GM19397 (cell line): ENCODE data around the gene CDC16.
"Not testable (repeated sequence)": the region's sequence is repeated elsewhere in the genome, so short reads cannot be mapped to it uniquely, and the experiment has no call there.

Experiments used
- ATAC-seq: cut with Tn5 transposase; IDR thresholded peaks from one replicate; pipeline ENCODE4 v1.9.1; 2021; ENCODE audit warnings: mild to moderate bottlenecking, moderate library complexity; ENCODE audit not compliant: unreplicated experiment

CDC16 gene

GRCh38 chr13:114261328-114261965, 26.8 kb downstream of the CDC16 start:
- ATAC-seq = no peak

DNA sequence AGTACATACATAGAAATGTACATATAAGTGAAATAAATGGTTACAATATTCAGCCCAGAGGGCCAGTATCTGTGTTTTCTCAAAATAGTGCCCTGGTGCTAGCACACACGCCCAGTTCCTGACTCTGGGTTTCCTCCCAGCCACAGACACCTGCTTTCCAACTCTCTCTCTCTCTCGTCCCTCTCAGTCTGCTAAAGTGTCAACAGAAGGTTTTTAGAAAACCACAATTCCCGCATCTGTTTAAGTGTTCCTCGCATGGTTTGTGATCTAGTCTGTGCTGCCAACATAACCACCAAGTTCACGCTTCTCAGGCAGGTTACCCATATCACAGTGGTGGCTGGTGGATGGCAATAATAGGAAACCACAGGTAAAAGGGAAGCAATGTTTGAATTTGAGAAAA, 28.9 kb downstream of the CDC16 start:
- no peak for ATAC-seq

GRCh38 chr13:114264313-114264712, 29.6 kb downstream of the CDC16 start:
- not testable (repeated sequence) for ATAC-seq

GRCh38 chr13:114264886-114265611, 30.4 kb downstream of the CDC16 start:
- ATAC-seq = no peak

DNA sequence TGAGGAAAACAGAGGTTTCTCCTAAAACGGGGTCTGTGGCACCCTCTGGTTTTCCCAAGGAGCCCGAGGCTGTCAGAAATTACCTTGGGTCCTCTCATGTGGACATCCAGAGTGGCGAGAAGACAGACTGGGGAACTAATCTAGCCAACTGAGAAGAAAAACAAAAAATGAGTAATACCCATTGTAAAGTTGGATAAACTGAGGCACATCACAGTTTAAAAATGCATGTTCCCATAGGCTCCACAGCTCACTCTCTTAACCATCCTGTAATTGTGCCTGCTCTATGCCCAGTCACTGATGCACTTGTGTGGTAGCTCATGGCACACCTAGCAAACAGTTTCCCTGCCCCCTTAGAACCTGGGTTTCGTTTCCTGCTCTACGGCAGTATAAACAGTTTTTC, 31.5 kb downstream of the CDC16 start:
- ATAC-seq = no peak

DNA sequence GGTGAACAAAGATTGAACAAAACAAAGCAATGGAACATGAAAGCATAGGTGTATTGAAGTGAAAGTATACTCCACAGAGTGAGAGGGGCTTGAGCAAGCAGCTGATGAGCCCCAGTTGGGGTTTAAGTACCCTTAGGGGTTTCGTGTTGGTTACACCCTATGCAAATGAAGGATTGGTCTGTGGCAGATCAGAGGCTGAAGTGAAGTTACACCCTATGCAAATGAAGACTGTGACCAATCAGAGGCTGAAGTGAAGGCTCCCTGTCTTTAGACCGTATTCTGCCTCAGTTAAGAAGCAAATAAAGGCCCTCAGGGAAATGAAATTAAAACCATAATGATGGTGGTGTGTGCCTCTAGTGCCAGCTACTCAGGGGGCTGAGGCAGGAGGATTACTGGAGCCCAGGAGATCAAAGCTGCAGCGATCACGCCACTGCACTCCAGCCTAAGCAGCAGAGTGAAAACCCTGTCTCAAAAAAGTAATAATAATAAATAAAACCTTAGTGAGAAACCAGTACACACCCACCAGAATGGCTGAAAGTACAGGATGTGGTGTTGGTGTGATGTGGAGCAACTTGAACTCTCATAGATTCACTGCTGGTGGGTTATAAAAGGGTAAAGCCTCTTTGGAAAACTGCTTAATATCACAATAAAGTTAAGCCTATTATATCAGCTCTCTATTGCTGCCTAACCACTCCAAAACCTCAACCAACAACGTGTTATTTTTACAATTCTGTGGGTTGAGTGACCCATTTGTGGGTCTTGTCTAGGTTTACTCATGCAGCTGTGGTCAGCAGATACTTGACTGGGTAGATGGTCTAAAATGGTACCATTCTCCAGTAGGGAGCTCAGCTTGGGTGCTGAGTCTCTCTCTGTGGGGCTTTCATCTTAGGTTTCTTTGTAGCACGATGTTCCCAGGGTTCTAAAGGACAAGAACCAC, 33.9 kb downstream of the CDC16 start:
- no peak for ATAC-seq

- ATAC-seq = no peak
Measured at GRCh38 chr13:114269281-114269770, 34.6 kb downstream of the CDC16 start.

- ATAC-seq = no peak
Measured at GRCh38 chr13:114272977-114273376, 38.3 kb downstream of the CDC16 start.

DNA sequence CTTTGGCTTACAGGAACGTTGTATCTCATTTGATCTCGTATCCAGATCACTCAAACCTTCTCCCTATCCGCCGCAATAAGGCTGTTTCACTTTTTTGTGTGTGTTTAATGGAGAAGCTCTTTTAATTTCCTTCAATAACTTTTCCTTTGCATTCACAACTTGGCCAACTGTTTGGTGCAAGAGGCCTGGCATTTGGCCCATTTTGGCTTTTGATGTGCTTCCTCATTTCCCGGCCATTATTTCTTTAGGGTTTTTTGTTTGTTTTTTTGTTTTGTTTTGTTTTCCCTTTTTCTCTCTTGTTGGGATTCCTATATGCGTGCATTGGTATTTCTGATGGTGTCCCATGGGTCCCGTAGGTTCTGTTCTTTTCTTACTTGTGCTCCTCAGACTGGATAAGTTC, 40.6 kb downstream of the CDC16 start:
- no peak for ATAC-seq

DNA sequence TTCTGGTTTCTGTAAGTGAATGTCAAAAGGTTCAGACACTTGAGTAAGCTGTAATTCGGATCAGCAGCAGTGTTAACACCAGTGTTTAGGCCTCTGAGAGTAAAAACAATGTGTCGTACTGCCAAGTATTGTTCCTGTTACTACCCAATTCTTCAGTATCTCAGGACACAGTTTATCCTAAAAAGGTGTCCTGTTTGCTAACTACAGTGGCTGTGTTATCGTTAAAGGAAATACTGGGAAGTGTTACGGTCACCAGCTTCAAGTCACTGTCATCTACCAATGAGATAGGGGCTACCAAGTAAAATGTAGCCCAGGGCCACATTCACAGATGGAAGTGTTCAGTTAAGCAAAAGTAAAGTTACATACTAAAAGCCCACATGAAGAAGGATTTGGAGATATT, 44.4 kb downstream of the CDC16 start:
- no peak for ATAC-seq

- no peak for ATAC-seq
Measured at GRCh38 chr13:114279758-114280355, 45.2 kb downstream of the CDC16 start.

DNA sequence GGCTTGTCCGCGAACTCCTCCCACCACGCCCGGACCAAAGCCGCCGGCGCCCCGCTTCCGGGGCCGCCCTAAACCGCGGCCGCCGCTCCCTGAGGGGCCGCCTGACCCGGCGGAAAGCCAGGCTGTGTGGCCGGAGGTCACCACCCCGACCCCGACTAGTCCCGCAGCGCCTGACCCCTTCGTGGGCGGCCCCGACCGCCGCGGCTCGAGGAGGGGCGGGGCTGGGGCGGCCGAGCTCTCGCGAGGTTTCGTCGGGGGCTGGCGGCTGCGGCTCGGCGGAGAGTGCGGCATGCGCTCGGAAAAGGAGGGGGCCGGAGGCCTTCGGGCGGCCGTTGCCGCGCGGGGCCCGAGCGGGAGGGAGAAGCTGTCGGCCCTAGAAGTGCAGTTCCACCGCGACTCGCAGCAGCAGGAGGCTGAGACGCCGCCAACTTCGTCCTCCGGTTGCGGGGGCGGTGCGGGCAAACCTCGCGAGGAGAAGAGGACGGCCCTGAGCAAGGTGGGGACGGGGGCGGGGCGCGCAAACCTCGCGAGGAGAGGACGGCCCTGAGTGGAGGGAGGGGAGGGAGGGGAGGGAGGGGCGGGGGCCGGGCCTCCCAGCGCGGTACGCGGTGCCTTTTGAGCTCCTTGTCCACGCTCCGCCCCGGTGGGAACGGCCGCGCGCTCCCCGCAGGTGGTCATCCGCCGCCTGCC, 46.8 kb downstream of the CDC16 start, which contains the start of gene UPF3A:
UPF3A (plus strand) TSS at position 251 of the 690 bp plus-strand sequence; CDS start at position 290, 39 bp downstream.
- ATAC-seq = peak; percentile 75

- ATAC-seq = peak; percentile 50
Measured at GRCh38 chr13:114282041-114282670, 47.5 kb downstream of the CDC16 start.

DNA sequence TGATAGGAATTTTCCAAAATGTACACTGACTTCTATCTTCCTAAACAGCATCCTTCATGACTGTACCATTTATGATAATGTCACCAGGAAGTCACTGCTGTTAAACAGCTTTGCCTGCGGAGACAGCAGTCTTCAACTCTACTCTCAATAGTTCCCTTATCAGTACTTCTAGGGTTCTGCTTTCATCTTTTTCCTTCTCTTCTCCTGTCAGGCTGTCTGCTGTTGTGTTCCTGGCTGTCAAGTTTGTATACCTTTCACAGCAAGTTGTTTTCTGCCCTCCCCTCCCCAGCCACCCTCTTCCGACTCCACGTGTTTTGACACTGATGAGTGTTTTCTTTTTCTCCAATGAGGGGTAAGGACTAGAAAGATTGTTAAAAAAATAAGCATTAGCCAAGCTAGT, 48.9 kb downstream of the CDC16 start:
- no peak for ATAC-seq

- ATAC-seq = no peak
Measured at GRCh38 chr13:114284680-114285079, 50.0 kb downstream of the CDC16 start.

DNA sequence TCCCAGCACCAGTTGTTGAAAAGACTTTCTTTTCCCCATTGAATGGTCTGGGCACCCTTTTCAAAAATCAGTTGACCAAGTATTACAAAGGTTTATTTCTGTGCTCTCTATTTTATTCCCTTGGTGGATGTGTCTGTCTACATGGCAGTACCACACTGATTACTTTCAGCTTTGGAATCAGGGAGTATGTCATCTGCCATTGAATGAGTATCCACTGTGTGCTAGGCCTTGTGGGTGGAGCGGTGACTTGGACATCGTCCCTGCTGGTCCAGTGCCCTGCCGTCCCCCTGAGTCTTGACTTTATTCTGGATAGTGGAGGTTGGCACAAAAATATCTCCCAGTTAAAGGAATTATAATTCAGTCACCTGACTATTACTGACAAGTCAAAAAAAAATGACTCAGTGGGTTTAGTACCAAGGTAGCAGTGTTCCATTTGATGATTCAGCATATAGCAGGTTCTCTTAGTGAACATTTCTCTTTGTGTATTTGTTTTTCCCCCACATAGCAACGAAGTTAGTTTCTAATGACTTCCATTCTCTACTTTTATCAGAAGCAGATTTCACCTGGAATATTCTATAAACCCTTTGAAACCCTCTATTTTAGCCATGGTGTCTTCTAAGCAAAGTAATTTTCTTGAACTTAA, 50.6 kb downstream of the CDC16 start:
- no peak for ATAC-seq

DNA sequence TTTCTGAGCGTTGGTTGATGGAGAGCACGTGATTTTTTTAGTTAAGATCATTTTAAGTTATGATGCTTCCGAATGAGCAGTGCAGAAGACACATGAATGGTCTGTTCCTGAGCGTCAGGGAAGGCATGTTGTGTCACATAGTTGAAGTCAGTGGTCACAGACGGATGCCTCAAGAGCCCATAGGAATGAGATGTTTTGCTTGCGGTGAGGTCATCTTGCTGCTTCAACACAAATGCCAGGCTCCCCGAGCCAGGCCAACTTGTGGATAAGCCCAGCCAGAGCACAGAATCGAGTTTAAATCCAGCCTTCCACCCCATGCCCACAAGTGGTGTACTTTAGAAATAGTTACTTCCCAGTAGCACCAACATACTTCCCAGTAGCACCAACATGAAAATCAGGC, 52.1 kb downstream of the CDC16 start:
- ATAC-seq = no peak

GRCh38 chr13:114288157-114288591, 53.5 kb downstream of the CDC16 start:
- no peak for ATAC-seq

DNA sequence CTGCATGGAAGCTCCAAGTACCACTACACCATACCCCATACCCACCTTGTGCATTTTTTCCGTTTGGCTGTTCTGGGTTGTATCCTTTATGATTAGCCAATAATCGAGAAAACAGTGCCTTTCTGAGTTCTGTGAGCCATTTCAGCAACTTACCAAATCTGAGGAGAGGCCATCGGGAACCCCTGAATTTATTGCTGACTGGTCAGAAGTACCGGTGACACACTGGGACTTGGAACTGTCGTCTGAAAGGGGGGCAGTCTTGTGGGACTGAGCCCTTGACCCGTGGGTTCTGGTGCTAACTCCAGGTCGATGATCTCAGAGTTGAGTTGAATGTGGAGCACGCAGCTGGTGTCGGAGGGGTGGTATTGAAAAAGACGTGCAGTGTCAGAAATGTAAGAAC, 61.8 kb downstream of the CDC16 start:
- no peak for ATAC-seq
